ENCODE data around the gene HOXD11.
A peak's percentile ranks its signal among the peaks of the same experiment; 100 is the strongest.

Gene HOXD11

DNA sequence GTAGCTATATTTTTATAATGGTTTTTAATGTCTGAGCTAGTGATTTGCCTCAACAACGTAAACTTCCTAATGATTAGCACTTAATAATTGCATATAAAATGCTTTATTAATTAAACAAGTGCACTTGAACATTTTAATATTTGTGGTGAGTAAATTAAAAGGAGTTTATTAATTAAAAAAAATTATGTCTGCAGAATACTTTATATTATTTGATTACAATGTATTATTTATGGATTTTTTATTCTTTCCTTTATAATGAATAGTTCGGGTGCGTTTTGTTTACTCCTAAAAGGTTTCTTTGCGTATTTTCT, 24.7 kb downstream of the HOXD11 start:
- DNase-seq (ENCODE audit: low spot score) (no peak), FAIRE-seq (no peak)

DNA sequence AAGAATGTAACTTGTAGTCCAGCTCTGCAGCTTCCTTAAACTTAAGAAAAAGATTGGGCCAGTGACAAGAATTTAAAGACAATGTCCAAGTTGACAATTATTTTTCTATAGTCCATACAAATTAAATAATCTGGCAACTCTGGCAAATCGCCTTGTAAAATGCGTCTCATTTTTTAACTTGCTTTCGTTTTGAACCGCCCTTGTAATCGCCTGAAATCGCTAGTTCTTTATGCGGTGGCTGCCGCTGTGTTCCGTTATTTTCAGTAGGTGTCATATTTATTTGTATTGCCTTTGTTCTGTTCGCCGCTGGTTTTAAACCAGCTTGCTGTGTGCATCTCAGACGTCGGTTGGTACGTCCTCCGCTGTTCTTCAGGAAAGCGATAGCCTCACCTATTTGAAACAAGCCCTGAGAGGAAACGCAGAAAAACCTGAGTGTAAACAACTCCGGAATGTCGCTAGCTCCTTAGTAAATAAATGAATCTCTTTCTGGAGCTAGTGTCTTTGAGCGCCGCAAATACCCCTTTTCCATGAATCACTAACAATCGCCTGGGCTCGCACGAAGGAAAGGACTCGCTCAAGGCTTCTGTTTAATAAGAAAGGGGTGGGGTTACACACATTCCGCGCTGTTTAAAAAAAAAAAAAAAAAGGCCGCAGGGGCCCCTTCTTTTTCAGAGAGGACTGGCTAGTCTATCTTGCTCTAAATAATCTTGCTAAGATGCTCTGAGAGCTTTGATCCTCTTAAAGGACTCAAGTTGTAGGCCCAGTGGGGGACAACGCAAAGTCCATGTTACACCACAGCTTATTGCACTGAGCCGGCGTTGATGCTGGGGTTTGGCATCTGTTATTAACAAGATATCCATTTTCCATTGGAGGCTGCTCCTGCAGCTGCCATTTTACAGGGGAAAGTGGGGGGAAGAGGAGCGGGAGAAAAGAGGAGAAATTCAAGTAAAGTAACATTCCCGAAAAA, 25.4 kb downstream of the HOXD11 start:
- FAIRE-seq (no peak), DNase-seq (ENCODE audit: low spot score) (no peak)

- FAIRE-seq = no peak
Observed at GRCh38 chr2:176133389-176133788, 26.3 kb downstream of the HOXD11 start.

DNA sequence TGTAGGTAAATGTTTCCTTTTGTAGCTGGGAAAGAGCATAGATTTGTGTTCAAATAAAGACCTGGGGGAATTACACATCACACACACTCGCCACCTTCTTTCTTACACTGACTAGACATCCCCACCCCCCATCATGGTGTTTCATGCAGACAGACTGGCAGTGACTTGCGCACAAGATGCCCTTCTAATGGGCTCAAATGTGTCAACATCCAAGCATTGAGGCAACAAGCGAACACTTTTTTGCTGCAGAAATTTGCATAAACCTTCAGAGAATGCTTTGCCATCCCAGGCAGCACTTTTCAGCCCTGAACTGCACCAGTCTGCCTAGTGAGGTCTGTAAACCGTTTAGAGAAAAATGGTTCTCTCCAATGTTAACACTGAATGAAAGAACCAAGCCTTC, 27.0 kb downstream of the HOXD11 start:
- FAIRE-seq (no peak), DNase-seq (ENCODE audit: low spot score) (no peak)

More at GRCh38 chr2:176133389-176133788, 26.3 kb downstream of the HOXD11 start:
- DNase-seq (ENCODE audit: low spot score) = no peak

DNA sequence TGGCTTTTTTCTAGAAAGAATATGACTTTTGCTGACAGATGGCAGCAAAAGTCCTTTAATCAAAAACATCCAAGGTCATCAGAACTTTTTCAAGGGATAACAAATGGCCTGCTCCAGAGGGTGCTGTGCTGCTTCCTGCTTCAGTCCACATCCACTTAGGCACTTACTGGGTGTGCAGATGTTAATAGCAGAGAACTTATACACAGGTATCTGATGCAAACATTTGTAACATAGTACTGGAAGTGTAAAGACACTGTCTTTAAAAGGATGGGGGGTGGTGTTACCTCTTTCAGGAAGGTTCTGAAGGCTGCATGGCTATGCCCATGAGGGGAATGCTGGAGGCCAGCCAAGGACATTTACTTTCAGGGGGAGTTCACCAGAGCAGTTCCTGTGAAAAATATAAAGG, 28.0 kb downstream of the HOXD11 start:
- DNase-seq (ENCODE audit: low spot score) = no peak
- no peak for FAIRE-seq

- FAIRE-seq (no peak), DNase-seq (ENCODE audit: low spot score) (peak; percentile 55)
Observed at GRCh38 chr2:176136374-176137251, 29.5 kb downstream of the HOXD11 start.

DNA sequence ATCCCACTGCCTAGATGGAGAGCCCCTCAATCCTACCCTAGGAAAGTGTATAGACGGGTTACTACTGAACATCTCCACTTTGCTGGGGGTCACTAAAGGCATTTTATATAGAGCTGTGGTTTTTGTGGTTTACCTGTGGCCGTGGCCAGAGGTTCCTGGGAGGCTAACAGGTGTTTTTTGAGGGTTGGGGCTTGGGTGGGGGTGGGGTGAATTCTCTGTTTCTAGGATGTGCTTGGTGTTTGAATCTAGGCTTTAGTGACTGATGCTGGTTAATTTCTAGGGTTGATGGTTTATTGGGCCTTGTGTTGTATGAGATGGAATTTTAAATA, 30.1 kb downstream of the HOXD11 start:
- FAIRE-seq = no peak
- DNase-seq (ENCODE audit: low spot score) = no peak

GRCh38 chr2:176137906-176138305, 30.8 kb downstream of the HOXD11 start:
- DNase-seq (ENCODE audit: low spot score) (no peak), FAIRE-seq (no peak)

GRCh38 chr2:176138526-176138922, 31.4 kb downstream of the HOXD11 start:
- DNase-seq (ENCODE audit: low spot score) (no peak), FAIRE-seq (no peak)

DNA sequence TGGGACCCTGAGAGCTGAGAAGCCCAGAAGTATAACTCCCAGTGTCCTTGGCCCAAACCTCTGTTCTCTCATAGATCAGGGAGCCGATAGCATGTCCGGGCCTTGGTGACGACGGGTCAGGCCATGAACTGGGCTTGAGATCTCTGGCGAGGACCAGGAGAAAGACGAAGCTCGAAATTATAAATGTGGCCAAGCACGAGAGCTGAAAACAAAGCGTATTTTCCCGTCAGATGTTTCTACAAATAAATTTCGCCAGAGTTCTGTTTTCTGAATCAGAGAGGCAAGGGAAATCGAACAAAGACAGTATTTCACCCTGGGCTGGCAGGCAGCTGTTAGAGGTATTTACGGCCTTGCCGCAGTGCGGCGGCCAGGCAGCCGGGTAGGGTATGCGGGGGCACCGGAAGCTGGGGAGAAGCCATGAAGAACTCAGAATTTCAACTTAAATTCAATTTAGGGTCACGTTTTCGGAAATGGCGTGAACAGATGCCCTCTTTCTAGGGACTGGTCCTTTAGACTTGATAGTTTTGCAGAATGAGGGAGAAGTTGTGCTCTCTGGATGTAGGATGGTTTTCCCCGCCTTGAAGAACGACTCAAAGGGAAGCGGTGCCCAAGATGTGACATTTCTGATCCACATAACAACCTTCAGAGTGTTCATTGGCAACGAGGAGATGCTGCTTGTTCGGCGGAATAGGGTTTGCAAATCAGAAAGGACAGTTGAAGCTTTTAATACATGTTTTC, 32.0 kb downstream of the HOXD11 start:
- FAIRE-seq (no peak), DNase-seq (ENCODE audit: low spot score) (no peak)

DNA sequence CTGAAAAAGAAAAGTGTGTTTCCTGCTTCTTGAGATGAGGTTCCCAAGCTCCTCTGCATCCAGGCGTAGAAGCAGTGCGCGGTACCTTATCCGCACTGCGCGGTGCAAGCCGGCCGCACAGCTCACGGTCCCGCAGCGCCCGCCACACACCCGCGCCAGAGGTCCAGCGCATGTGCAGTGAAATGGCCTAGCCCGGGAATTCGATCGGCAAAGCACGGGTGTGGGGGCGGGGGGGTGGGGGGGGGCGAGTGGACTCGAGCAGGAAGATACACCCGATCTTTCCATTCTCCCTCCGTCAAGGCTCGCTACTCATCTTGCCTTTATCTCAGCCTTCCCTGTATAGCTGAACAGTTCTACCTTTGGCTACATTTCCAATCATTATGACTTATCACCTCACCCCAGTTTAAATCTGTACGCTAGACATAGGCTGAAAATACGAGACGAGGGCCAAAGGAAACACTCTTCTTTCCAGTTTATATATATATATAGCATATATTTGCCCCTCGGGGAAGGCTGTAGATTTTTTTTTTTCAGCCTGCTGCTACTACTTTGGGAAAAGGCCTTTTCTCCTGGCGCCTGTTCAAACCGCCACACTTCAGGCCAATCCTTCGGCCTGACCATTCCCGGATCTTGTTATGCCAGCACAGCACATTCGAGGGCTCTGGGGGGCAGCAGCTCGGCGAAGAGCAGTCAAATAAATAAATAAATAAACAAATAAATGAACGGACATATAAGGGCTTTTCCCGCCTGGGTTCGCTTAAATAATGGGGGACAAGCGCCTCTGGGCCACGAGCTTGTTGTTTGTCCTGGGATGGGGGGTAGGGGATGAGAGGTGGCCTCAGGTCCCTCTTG, 32.8 kb downstream of the HOXD11 start:
- DNase-seq (ENCODE audit: low spot score) (no peak), FAIRE-seq (no peak)

DNA sequence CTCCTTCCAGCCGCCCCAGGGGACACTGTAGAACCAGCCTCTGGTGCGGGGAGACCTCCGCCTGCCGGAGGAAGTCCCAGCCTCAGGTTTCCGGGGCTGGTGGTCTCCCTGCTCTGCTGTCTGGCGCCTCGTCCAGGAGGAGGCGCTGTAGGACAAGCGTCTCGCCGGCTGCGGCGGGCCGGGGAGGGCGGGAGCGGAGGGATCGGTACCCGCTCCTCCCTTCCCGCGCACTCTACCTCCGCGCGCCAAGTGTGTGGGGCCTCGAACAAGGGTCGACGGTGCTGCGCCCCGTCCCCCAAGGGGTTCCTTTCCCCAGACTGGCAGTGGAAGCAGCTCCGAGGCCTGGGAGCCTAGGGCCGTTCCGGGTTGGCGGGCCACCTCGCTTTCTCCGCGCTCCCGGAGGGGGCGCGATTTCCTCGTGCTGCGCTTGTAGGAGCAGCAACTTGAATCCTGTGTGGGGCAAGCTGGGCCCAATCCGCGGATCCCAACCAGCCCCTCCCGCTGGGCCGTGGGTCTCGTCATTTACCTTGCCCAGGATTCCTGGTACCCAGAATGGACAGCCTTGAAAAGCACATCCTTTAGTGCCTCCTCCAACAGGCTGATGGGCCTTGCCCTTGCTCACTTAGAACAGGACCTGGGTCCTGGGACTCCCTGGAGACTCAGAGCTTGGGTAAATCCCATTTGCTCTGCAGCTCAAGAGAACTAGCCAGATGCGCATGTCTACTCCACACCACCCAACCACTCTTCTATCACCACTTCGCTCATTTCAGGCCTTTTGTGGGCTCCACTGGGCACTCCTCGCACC, 33.6 kb downstream of the HOXD11 start:
- peak; percentile 71 for FAIRE-seq
- peak; percentile 88 for DNase-seq (ENCODE audit: low spot score)

GRCh38 chr2:176142281-176142680, 35.2 kb downstream of the HOXD11 start:
- DNase-seq (ENCODE audit: low spot score) (no peak), FAIRE-seq (no peak)

DNA sequence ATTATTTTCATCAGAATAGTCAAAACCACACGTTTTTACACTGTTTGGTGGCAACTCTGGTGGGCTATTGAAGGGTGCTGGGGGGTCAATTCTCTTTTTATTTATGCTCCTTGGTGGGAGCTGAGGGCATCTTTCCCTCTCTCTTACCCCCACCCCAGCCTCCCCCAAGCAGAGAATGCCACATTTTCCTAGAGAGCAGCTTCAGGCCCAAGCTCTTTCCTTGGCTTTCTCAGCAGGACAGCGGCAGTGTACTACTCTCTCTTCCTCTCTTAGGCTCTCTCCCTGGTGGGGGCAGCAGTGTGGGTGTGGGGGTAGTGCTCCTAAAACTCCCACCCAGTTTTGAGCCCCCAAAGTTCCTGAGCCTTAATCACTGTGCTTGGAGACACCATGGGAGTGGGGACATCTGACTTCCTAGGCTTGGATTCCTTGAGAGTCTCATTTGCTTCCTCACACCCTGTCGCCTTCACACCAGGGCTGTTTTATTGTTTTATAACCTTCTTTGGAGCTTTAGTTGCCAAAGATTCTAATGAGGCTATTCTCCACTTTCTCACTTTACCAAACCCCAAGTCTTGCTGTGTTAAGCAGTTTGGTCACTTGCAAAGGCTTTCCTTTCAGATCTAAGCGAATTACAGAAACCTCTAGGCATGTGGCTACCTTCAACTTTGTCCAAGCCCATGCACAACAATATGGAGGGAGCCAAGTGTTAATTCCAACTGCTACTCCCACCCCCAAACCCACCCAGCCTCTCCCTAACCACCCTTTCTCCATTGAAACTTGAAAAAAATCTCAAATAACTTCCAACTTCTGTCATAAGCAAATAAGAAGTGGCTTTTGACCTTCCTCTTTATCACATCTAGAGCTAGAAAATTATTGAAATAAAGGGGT, 38.2 kb downstream of the HOXD11 start:
- DNase-seq (ENCODE audit: low spot score) = no peak
- FAIRE-seq = no peak

DNA sequence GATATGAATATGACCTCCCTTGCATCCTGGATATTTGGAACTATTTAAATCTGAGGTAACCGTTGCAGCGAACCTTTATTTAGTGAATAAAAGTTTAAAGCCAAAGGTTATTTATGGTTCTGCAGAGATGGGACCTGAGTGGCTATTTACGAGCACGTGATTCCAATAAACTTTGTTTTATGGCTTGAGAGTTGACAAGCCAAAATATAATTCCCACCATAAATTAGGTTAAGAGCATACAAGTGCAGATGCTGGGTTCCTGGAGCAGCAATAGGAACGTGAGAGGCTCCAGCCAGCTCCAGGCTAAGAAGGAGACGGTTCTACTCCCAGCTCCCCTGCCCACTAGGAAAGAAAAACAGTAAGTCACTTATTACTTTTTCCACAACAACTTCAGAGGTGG, 39.0 kb downstream of the HOXD11 start:
- no peak for FAIRE-seq

GRCh38 chr2:176146645-176147044, 39.6 kb downstream of the HOXD11 start:
- DNase-seq (ENCODE audit: low spot score) (no peak), FAIRE-seq (no peak)

More for the DNA sequence above, 39.0 kb downstream of the HOXD11 start:
- no peak for DNase-seq (ENCODE audit: low spot score)

DNA sequence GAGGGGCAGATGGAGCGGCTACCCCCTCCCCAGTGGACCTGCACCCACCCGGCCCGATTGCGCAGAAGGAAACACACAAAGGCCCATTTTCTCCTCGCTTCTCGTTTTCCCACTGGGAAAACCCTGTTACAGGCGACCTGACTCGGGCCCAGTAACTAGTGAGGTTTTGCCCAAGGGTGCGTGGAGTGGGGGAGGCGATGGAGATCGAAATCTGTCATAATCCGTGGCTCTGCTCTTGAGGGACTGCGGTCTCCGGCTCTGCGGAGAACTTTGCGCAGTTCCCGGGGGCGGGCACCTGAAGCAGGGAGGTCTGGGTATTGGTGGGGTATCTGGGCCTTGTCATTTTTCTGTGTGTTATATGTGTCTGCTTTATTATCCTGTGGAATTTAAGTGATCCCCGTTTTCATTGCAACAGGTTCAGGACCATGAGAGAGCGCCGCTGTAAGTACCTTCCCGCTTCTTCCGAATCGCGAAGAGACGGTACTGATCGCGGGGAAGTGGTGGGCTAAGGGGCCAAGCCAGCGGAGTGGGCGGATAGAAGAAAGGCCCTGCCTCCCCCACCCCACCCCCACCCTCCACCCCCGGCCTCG, 40.2 kb downstream of the HOXD11 start:
- no peak for DNase-seq (ENCODE audit: low spot score)
- no peak for FAIRE-seq

DNA sequence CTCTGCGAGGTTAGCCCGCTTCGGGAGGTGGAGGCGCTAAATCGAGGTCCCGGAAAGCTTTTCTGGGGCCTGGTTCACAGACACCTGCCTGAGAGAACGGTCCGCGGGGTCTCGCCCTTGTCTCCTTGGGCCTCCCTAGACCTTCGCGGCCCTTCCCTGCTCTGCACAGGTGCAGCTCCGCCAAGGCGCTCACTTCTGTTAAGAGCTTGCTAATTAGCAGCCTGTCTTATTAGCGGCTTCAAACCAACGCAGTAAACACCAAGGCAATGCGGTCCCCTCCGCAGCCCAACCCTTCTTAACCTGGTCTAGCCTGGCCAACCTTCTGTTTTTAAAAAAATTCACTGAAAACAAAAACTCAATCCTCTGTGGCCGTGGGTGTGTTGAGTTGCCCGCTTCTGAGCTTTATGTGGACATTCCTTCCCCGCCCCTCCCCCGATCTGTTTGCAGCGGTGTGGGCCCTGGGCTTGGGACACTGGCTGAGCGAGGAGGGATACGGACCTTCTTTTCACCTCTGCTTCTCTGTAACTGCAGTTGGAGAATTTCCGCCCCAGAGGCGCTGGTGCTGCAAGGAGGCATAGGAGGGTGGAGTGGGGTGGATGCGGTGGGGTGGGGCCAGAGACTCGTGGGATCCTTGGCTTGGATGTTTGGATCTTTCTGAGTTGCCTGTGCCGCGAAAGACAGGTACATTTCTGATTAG, 40.9 kb downstream of the HOXD11 start:
- FAIRE-seq (no peak), DNase-seq (ENCODE audit: low spot score) (no peak)
